HepG2 (cell line): Measurements from ENCODE around the gene SSTR5. TPM values are rescaled to one million over a fixed set of nuclear protein-coding genes. Genes with fewer than 3 reads are reported as not detected.

Experiments used
- EEA1 ChIP-seq: sonication (generic); formaldehyde crosslinking; IDR thresholded peaks from 2 replicates; pipeline ENCODE4 v1.5.1; 2020; ENCODE audit warnings: mild to moderate bottlenecking, missing genetic modification reagents, borderline replicate concordance
- FOXM1 ChIP-seq: sonication (generic); formaldehyde crosslinking; IDR thresholded peaks from 2 replicates; pipeline ENCODE4 v1.5.0; 2020; ENCODE audit warnings: missing genetic modification reagents
- HOXA3 ChIP-seq: sonication (generic); formaldehyde crosslinking; IDR thresholded peaks from 2 replicates; pipeline ENCODE4 v1.5.0; 2020; ENCODE audit warnings: missing genetic modification reagents
- KDM2A ChIP-seq: sonication (generic); formaldehyde crosslinking; IDR thresholded peaks from 2 replicates; pipeline ENCODE4 v1.4.0; 2020; ENCODE audit warnings: low read depth, missing genetic modification reagents, borderline replicate concordance
- RAD21 ChIP-seq: fragments of 450-650 bp; formaldehyde crosslinking; IDR thresholded peaks from 2 replicates; pipeline ENCODE4 v1.5.0; 2020; ENCODE audit warnings: mild to moderate bottlenecking
- SMC3 ChIP-seq: IDR thresholded peaks from 2 replicates; pipeline ENCODE4 v1.6.1; 2011; ENCODE audit warnings: low read length, improper control_type of control experiment
- STAG1 ChIP-seq: sonication (generic); formaldehyde crosslinking; IDR thresholded peaks from 2 replicates; pipeline ENCODE4 v1.4.0; 2020; ENCODE audit warnings: missing genetic modification reagents
- ZNF543 ChIP-seq: sonication (generic); formaldehyde crosslinking; IDR thresholded peaks from 2 replicates; pipeline ENCODE4 v1.4.0; 2020; ENCODE audit warnings: mild to moderate bottlenecking, missing genetic modification reagents
- ZNF574 ChIP-seq: sonication (generic); formaldehyde crosslinking; IDR thresholded peaks from 2 replicates; pipeline ENCODE4 v1.4.0; 2020; ENCODE audit warnings: missing genetic modification reagents
- ZNF687 ChIP-seq: sonication (generic); formaldehyde crosslinking; IDR thresholded peaks from 2 replicates; pipeline ENCODE4 v1.5.1; 2020; ENCODE audit warnings: mild to moderate bottlenecking, missing genetic modification reagents, moderate library complexity
- polyA plus RNA-seq, 8 experiments: library from polyadenylated mRNA; depleted of rRNA in 3 of 8; stranded (reverse) in 7 of 8; unstranded in 1 of 8; fragments of >200 nt; fragmentation: Illumina TruSeq in 4 of 8; extraction: Trizol in 4 of 8; gene quantifications; 2 replicates each; pipeline versions ENCODE4 v1.2.1 to v1.2.3, GENCODE V29; 2011 to 2016; ENCODE audit warnings: low read depth in 4 of 8, missing spikeins in 1 of 8, mixed read lengths in 1 of 8; ENCODE audit not compliant: insufficient read depth in 1 of 8
- total RNA-seq, 5 experiments: library from RNA; depleted of rRNA; stranded (reverse); fragments of >200 nt; fragmentation: Illumina TruSeq; extraction: Trizol; gene quantifications; 2 replicates each; pipeline ENCODE4 v1.2.3, GENCODE V29; 2016; ENCODE audit warnings: low read depth in 1 of 5
- TF ChIP-seq, protein P1 (sequence below): sonication (generic); formaldehyde crosslinking; conservative IDR thresholded peaks from 2 replicates; pipeline ENCODE4 v1.5.0; 2020; ENCODE audit warnings: missing genetic modification reagents

The SSTR5 gene
- total and polyA plus RNA-seq, 2 of the 13 experiments (the other 11 are each of a cell fraction or from before 2014, with no cell fraction given), result 0.20 to 0.49 TPM

DNA sequence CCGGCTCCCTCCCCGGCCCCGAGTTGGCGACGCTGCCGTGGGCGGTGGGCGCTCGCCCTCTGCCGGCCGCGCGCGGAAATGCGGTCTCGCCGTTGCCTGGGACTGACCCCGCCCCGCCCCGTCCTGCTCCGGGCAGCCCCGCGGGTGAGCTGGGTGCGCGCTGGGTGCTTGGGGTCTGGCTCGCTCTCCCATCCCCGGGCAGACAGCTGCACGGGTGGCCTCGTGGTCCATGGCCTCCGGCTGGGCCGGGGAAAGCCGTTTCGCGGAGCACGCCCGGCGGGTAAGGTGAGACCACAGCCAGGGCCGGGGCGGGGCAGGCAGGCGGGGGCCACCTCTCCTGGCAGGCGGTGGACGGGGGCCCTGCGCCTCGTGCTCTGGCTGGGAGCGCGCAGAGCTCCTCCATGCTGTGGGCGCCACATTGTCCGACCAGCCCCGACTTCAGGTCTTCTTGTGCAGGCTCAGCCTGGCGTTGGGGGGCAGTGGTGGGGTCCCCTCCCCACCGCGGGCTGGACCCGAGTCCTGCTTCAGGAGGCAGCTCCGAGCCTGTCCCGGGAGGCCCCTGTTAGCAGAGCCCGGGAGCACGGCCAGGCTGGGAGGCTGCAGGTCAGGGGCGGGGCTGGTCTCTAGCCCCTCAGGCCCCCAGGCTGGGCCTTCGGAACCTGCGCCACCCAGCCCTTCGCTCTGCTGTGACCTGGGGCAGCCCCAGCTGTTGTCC is 30.5 kb downstream of the SSTR5 start (continued):
- 0 out of 2 replicates have a peak, but pooled peaks have one; percentile 27 for TF ChIP-seq ZNF687 (CRISPR knock-in tag)
- no peak for TF ChIP-seq FOXM1 (CRISPR knock-in tag)
- no peak for TF ChIP-seq EEA1 (CRISPR knock-in tag)
- TF ChIP-seq HOXA3 (CRISPR knock-in tag), result peak; percentile 33; the same call in 1 of the 2 replicates
- TF ChIP-seq RAD21, result peak; percentile 73
- TF ChIP-seq KDM2A (CRISPR knock-in tag), result peak; percentile 35; the same call in 1 of the 2 replicates
- TF ChIP-seq, protein P1, sequence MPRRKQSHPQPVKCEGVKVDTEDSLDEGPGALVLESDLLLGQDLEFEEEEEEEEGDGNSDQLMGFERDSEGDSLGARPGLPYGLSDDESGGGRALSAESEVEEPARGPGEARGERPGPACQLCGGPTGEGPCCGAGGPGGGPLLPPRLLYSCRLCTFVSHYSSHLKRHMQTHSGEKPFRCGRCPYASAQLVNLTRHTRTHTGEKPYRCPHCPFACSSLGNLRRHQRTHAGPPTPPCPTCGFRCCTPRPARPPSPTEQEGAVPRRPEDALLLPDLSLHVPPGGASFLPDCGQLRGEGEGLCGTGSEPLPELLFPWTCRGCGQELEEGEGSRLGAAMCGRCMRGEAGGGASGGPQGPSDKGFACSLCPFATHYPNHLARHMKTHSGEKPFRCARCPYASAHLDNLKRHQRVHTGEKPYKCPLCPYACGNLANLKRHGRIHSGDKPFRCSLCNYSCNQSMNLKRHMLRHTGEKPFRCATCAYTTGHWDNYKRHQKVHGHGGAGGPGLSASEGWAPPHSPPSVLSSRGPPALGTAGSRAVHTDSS (CRISPR knock-in tag), result no peak
- no peak for TF ChIP-seq ZNF574 (CRISPR knock-in tag)
- peak; percentile 86 for TF ChIP-seq STAG1 (CRISPR knock-in tag)
- TF ChIP-seq SMC3, result peak; percentile 3; the same call in 1 of the 2 replicates
- TF ChIP-seq ZNF543 (CRISPR knock-in tag), result no peak
